ENCODE data around the gene METTL22.
"Not testable (repeated sequence)": the region's sequence is repeated elsewhere in the genome, so short reads cannot be mapped to it uniquely, and the experiment has no call there.

METTL22 gene

GRCh38 chr16:8632675-8633182 lies 11.2 kb downstream of the METTL22 start:
- no peak for DNase-seq (ENCODE audit: low read depth)

- DNase-seq (ENCODE audit: low read depth), result no peak
These were observed 13.7 kb downstream of the METTL22 start for GRCh38 chr16:8634991-8635736.

DNA sequence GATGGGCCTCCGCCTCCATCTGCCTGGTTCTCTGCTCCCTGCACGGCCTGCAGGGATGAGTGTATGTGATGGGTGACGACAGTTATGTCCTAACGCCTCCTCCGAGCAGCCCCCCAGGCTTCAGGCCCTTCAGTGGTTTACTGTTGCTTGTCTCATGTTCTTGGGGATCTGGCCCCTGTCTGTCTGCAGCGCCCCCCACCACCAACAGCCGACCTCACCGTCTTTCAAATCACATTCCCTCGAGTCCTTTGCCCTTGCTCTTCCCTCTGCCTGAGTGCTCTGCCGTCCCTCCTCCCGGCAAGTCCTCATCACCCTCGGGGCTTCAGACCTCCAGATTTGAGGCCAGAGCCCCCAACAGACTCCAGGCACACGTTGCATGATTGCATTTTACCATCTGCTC lies 18.2 kb downstream of the METTL22 start:
- DNase-seq (ENCODE audit: low read depth), result no peak

DNA sequence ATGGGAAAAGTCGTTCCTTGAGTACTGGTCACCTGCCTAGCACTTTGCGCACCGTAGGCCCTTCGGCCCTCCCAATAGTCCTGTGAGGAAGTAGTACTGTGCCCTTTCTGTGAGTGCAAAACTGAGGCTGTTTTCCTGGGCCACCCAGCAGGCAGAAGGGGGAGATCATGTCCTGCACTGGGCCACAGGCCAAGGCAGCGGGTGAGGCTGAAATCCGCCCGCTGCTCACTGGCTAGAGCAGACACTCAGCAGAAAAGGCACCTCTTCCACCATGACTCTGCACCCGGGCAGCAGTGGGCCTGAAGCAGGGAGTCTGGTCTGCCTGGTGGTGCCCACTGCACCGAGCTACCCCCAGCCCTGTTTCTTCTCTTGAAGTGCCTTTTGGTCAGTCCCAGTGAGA lies 20.2 kb downstream of the METTL22 start:
- no peak for DNase-seq (ENCODE audit: low read depth)

DNA sequence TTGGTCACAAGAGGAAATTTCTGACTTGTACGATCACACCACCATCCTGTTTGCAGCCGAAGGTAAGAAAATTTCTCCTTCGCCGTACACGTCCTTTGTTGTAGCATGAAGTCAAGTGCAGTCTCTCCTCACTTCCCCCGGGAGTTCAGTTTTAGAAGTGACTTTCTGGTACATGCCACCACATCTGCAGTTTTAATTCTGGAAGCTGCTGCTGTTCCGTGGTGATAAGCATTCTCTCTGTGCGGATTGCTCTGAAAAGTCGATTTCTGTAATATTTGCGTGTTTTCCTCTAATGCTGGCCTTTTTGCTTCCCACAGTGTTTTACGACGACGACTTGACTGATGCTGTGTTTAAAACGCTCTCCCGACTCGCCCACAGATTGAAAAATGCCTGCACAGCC lies 20.6 kb downstream of the METTL22 start:
- DNase-seq (ENCODE audit: low read depth), result no peak

DNA sequence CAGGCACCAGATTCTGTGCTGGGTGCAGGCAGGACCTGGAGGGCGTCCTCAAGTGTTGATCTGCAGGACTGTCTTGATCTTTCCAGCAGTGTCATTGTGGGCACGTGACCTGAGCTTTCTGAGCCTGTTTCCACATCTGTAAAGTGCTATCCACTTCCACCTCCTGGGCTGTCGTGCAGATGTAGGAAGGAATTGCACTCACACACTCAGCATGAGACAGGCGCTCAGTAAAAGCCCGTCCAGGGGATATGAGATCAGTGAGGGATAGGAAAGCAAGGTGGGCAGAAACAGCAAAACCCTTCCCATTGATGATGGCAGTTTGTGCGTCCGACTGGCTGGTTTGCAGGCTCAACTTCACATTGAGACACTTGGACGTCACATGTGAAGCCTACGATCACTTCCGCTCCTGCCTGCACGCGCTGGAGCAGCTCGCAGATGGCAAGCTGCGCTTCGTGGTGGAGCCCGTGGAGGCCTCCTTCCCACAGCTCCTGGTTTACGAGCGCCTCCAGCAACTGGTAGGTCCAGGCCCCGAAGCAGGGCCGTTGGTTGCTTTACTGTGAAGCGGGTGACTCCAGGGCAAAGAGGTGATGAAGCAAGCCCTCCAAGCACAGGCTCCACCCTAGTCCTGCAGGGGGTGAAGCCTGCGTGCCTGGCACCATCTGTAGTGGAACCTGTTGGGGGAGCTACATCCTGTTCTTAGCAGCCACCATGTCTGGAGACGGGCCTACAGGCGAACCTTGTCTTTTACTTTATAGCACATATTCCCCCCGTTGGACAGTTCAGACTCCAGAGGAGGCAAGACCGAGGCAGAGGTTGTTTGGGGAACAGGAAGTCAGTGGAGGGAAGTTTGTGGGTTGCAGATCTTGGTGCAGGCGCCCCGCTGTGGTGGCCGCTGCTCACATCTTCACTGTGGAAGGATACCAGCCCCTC lies 23.0 kb downstream of the METTL22 start:
- DNase-seq (ENCODE audit: low read depth), result no peak

- DNase-seq (ENCODE audit: low read depth), result no peak
These were observed 23.6 kb downstream of the METTL22 start for GRCh38 chr16:8645141-8645521.

DNA sequence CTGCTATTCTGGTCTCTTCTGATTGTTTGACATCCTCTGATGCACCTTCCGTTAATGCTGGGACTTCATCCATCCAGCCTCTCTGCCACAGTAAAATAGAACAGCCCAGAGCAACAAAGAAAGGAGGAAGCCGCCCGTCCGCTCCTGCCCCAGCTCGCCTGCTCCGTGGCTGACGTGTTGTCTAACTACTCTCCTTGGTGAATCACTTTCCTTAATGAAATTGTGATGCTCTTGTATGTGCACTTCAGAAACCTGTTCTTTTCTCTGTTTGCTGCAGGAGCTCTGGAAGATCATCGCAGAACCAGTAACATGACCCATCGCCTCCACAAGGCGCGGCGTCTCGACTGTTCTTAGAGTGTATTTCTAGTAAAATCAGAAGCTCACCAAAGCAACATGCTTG lies 24.3 kb downstream of the METTL22 start:
- no peak for DNase-seq (ENCODE audit: low read depth)

GRCh38 chr16:8646326-8647053 lies 25.0 kb downstream of the METTL22 start:
- DNase-seq (ENCODE audit: low read depth), result no peak

DNA sequence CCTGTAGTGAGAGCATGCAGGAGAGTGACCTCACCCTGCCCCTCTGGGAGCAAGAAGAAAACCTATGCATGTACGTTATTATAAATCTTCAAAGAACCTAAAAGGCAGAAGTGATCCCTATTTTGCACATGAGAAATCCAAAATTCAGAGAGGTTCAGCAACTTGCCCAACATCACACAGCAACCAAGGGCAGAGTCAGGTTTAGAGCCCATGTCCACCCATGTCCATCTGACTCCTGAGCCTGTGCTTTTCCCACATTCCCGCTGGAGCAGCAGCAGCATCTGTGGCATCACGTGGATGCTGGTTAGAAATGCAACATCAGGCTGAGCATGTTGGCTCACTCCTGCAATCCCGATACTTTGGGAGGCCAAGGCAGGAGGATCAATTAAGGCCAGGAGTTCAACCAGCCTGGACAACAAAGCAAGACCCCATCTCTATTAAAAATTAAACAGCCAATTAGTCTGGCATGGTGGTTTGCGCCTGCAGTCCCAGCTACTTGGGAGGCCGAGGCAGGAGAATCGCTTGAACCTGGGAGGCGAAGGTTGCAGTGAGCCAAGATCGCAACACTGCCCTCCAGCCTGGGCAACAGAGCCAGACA lies 26.3 kb downstream of the METTL22 start:
- DNase-seq (ENCODE audit: low read depth), result no peak

GRCh38 chr16:8648877-8649276 lies 27.4 kb downstream of the METTL22 start:
- no peak for DNase-seq (ENCODE audit: low read depth)

GRCh38 chr16:8649829-8650554 lies 28.5 kb downstream of the METTL22 start:
- DNase-seq (ENCODE audit: low read depth), result no peak

GRCh38 chr16:8651958-8652357 lies 30.5 kb downstream of the METTL22 start:
- DNase-seq (ENCODE audit: low read depth), result not testable (repeated sequence)

DNA sequence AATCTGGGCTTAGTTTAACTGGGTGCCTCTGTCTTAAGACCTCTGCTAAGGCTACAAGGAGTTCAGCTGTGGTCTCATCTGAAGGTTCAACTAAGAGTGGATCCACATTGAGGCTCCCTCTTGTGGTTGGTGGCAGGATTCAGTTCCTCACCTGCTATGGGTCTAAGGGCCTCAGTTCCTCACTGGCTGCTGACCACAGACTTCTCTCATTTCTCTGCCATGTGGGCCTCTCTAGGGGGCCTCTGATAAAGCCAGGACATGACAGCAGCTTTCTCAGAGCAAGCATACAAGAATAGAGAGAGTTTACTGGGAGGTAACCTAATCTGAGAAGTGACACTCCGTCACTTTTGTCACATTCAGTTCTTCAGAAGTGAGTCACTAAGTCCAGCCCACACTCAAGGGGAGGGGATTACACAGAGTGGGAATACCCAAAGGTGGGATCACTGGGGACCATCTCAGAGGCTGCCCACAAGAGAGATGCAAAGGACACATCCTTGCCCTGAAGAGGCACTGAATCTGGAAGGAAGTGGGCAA lies 33.8 kb downstream of the METTL22 start:
- DNase-seq (ENCODE audit: low read depth), result no peak

DNA sequence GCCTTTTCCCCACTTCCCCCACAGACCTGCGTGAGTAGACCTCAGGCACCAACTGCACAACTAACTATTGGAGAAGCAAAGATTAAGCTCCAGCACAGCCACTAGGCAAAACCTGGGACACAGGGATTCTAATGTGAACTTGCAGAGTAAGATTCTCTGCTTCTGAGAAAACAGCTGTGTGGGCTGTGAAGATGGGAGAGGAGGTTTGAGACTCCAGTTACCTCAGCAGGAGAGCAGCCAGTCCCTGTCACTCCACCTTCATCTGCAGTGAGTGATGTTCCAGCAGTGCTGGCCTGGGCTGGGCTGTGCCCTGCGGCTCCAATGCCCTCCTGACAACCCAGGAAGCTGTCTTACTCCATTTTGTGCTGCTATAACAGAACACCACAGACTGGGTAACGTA lies 34.9 kb downstream of the METTL22 start:
- DNase-seq (ENCODE audit: low read depth), result no peak

DNA sequence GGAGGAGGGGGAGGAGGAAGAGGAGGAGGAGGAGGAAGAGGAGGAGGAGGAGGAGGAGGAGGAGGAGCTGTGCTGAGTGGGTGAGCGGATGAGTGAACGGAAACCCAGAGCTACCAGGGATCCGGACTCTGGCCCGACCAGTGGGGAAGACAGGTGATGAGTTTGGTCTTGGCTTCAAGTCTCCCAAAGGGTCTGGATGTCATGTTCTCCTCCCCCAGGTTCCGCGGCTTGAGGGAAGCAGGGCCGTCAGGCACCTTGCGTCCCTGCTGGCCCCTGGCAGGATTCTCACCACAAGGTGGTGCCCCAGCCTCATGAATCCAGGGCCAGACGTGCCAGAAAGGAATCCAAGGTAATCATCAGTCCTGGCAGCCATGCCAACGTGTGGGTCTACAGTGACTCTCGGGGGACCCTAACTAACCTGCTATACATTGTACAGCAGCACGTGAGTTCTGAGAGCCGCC lies 39.4 kb downstream of the METTL22 start:
- no peak for DNase-seq (ENCODE audit: low read depth)

DNA sequence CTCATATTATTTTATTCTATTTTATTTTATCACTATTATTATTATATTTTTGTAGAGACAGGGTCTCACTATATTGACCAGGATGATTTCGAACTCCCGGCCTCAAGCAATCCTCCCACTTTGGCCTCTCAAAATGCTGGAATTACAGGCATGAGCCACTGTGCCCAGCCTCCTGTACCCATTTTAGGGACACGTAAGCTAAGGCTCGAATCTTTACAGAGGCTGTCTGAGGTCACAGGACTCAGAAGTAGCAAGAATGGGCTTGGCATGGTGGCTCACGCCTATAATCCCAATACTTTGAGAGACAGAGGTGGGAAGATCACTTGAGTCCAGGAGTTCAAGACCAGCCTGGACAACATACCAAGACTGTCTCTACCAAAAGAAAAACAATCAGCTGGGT lies 40.2 kb downstream of the METTL22 start:
- DNase-seq (ENCODE audit: low read depth), result no peak

- no peak for DNase-seq (ENCODE audit: low read depth)
These were observed 41.9 kb downstream of the METTL22 start for GRCh38 chr16:8663192-8664089.

GRCh38 chr16:8665529-8665928 lies 44.0 kb downstream of the METTL22 start:
- no peak for DNase-seq (ENCODE audit: low read depth)

DNA sequence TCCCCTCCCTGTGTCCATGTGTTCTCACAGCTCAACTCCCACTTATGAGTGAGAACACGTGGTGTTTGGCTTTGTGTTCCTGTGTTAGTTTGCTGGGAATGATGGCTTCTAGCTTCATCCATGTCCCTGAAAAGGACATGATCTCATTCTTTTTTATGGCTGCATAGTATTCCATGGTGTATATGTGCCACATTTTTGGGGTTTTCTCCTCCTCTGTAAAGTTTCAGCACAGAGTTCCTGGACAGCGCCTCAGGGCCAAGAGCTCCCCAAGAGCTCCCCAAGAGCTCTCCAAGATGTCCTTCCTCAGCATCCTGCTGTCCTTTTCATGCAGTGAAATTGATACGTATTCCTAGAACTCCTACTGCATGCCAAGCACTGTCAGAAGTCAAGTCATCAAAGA lies 46.0 kb downstream of the METTL22 start:
- DNase-seq (ENCODE audit: low read depth), result no peak
